ENCODE data around the gene LMAN1.

LMAN1 gene

GRCh38 chr18:59358712-59359575, at the start of gene LMAN1:
Gene LMAN1 (minus strand): TSS chr18:59359265. CDS start chr18:59359244, 21 bp downstream.
- DNase-seq (ENCODE audit: low read depth), result peak; percentile 95

GRCh38 chr18:59402432-59403090, 43.5 kb upstream of the LMAN1 start:
- peak; percentile 55 for DNase-seq (ENCODE audit: low read depth)

GRCh38 chr18:59400407-59400806, 41.3 kb upstream of the LMAN1 start:
- DNase-seq (ENCODE audit: low read depth), result no peak

- no peak for DNase-seq (ENCODE audit: low read depth)
Observed at GRCh38 chr18:59395226-59396175, 36.4 kb upstream of the LMAN1 start.

- DNase-seq (ENCODE audit: low read depth), result no peak
Observed at GRCh38 chr18:59393381-59393780, 34.3 kb upstream of the LMAN1 start.

- DNase-seq (ENCODE audit: low read depth), result no peak
Observed at GRCh38 chr18:59388817-59389216, 29.8 kb upstream of the LMAN1 start.

- no peak for DNase-seq (ENCODE audit: low read depth)
Observed at GRCh38 chr18:59387687-59388565, 28.9 kb upstream of the LMAN1 start.

- no peak for DNase-seq (ENCODE audit: low read depth)
Observed at GRCh38 chr18:59386909-59387686, 28.0 kb upstream of the LMAN1 start.

- DNase-seq (ENCODE audit: low read depth), result no peak
Observed at GRCh38 chr18:59385191-59385590, 26.1 kb upstream of the LMAN1 start.

GRCh38 chr18:59383851-59384250, 24.8 kb upstream of the LMAN1 start:
- no peak for DNase-seq (ENCODE audit: low read depth)

GRCh38 chr18:59382383-59382782, 23.3 kb upstream of the LMAN1 start:
- no peak for DNase-seq (ENCODE audit: low read depth)

- DNase-seq (ENCODE audit: low read depth), result no peak
Observed at GRCh38 chr18:59381949-59382348, 22.9 kb upstream of the LMAN1 start.

GRCh38 chr18:59380706-59381105, 21.6 kb upstream of the LMAN1 start:
- no peak for DNase-seq (ENCODE audit: low read depth)

- no peak for DNase-seq (ENCODE audit: low read depth)
Observed at GRCh38 chr18:59379772-59380522, 20.9 kb upstream of the LMAN1 start.

- DNase-seq (ENCODE audit: low read depth), result no peak
Observed at GRCh38 chr18:59377613-59378337, 18.7 kb upstream of the LMAN1 start.

GRCh38 chr18:59376351-59376935, 17.4 kb upstream of the LMAN1 start:
- DNase-seq (ENCODE audit: low read depth), result no peak

GRCh38 chr18:59374128-59374527, 15.1 kb upstream of the LMAN1 start:
- no peak for DNase-seq (ENCODE audit: low read depth)

GRCh38 chr18:59372975-59373374, 13.9 kb upstream of the LMAN1 start:
- DNase-seq (ENCODE audit: low read depth), result no peak

GRCh38 chr18:59360381-59360780, 1.3 kb upstream of the LMAN1 start:
- no peak for DNase-seq (ENCODE audit: low read depth)

Data from stimulated activated CD8-positive, alpha-beta memory T cell treated with anti-CD3 and anti-CD28 coated beads, Interleukin-4, amount 100 ng/mL, for 24 hours (primary cell).